ENCODE measurements around the gene FAM193A.

The FAM193A gene

DNA sequence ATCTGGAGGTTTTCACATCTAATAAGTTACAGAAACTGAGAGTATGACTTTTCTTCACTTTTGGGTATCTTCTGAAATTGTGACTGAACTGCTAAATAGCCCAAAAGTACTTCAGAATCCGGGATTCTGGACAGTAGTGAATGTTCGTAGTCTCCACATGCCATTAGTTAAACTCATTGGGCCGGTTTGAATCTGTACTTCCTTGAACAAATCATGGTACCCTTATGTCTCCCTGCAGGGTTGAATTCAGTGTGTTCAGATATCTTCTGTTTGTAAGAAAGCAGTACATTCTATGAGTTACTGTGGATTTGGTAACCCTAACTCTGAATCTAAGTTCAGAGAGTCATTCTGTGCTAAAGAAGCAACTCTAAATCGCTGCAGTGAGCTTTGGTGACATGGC, 33.6 kb downstream of the FAM193A start:
- no peak for DNase-seq (ENCODE audit: low read depth)
- TF ChIP-seq, protein P1, sequence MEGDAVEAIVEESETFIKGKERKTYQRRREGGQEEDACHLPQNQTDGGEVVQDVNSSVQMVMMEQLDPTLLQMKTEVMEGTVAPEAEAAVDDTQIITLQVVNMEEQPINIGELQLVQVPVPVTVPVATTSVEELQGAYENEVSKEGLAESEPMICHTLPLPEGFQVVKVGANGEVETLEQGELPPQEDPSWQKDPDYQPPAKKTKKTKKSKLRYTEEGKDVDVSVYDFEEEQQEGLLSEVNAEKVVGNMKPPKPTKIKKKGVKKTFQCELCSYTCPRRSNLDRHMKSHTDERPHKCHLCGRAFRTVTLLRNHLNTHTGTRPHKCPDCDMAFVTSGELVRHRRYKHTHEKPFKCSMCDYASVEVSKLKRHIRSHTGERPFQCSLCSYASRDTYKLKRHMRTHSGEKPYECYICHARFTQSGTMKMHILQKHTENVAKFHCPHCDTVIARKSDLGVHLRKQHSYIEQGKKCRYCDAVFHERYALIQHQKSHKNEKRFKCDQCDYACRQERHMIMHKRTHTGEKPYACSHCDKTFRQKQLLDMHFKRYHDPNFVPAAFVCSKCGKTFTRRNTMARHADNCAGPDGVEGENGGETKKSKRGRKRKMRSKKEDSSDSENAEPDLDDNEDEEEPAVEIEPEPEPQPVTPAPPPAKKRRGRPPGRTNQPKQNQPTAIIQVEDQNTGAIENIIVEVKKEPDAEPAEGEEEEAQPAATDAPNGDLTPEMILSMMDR (conservative IDR thresholded peaks at IDR 0.05; ENCODE audit: low read length) = no peak
- no peak overlapping the region for H3K4me3 ChIP-seq (ENCODE audit: low read length)

GRCh38 chr4:2570551-2571222, 34.2 kb downstream of the FAM193A start:
- H3K4me3 ChIP-seq (ENCODE audit: low read length) = no peak overlapping the region
- TF ChIP-seq, protein P1 (conservative IDR thresholded peaks at IDR 0.05; ENCODE audit: low read length) = no peak

DNA sequence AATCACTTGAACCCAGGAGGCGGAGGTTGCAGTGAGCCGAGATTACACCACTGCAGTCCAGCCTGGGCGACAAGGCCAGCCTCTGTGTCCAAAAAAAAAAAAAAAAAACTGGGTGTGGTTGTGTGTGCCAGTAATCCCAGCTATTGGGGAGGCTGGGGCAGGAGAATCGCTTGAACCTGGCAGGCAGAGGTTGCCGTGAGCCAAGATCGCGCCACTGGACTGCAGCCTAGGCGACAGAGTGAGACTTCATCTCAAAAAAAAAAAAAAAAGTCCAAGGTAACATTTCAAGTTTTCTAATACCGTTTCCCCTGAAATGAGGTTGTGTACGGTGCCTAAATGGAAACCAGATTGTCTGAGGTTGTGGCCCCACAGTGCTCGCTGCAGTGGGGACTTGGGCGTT, 35.6 kb downstream of the FAM193A start:
- DNase-seq (ENCODE audit: low read depth) = no peak
- TF ChIP-seq, protein P1 (conservative IDR thresholded peaks at IDR 0.05; ENCODE audit: low read length) = no peak
- no peak overlapping the region for H3K4me3 ChIP-seq (ENCODE audit: low read length)

More at GRCh38 chr4:2570551-2571222, 34.2 kb downstream of the FAM193A start:
- DNase-seq (ENCODE audit: low read depth) = no peak

GRCh38 chr4:2572866-2573265, 36.4 kb downstream of the FAM193A start:
- TF ChIP-seq, protein P1 (conservative IDR thresholded peaks at IDR 0.05; ENCODE audit: low read length) = no peak
- H3K4me3 ChIP-seq (ENCODE audit: low read length) = no peak overlapping the region
- no peak for DNase-seq (ENCODE audit: low read depth)

GRCh38 chr4:2574009-2574408, 37.6 kb downstream of the FAM193A start:
- H3K4me3 ChIP-seq (ENCODE audit: low read length) = no peak overlapping the region
- no peak for DNase-seq (ENCODE audit: low read depth)
- TF ChIP-seq, protein P1 (conservative IDR thresholded peaks at IDR 0.05; ENCODE audit: low read length) = no peak

GRCh38 chr4:2574863-2575262, 38.4 kb downstream of the FAM193A start:
- DNase-seq (ENCODE audit: low read depth) = no peak
- TF ChIP-seq, protein P1 (conservative IDR thresholded peaks at IDR 0.05; ENCODE audit: low read length) = no peak
- no peak overlapping the region for H3K4me3 ChIP-seq (ENCODE audit: low read length)

DNA sequence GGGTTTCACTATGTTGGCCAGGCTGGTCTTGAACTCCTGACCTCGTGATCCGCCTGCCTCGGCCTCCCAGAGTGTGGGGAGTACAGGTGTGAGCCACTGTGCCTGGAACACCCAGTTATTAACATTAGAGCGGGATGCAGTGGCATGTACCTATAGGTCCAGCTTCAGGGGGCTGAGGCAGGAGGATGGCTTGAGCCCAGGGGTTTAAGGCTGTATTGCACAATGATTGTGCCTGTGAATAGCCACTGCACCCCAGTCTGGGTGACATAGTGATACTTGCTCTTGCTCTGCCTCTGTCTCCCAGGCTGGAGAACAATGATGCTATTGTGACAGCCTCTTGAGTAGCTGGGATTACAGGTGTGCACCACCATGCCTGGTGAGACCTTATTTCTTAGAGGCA, 39.8 kb downstream of the FAM193A start:
- TF ChIP-seq, protein P1 (conservative IDR thresholded peaks at IDR 0.05; ENCODE audit: low read length) = no peak
- DNase-seq (ENCODE audit: low read depth) = no peak
- H3K4me3 ChIP-seq (ENCODE audit: low read length) = no peak overlapping the region
